SU-DHL-6 (cell line): ENCODE data around the gene IFNAR2.

Experiments used
- CTCF ChIP-seq: fragments of 200-600 bp; sonication (generic); IDR thresholded peaks from one replicate; pipeline ENCODE4 v1.5.1; 2017; ENCODE audit warnings: antibody characterized with exemption, mild to moderate bottlenecking, low read length, moderate library complexity; ENCODE audit not compliant: insufficient read depth, poor library complexity, severe bottlenecking
- EZH2phosphoT487 ChIP-seq: fragments of 200-600 bp; sonication (generic), shearing (Covaris generic); conservative IDR thresholded peaks from 2 replicates; pipeline ENCODE4 v1.6.1; 2018; ENCODE audit warnings: mild to moderate bottlenecking, antibody characterized with exemption, low read length, moderate library complexity, mixed read lengths

GRCh38 chr21:33229784-33230544 lies at the start of gene IFNAR2:
- no peak for TF ChIP-seq CTCF
- TF ChIP-seq EZH2phosphoT487 = no peak
